Fibroblast of lung (primary cell): ENCODE measurements around the gene CDS2. TPM values are rescaled to one million over a fixed set of nuclear protein-coding genes. Genes with fewer than 3 reads are reported as not detected.

Source experiments
- DNase-seq, 2 donors: peaks; one replicate each; pipeline versions ENCODE4 v3.0.0 to v3.0.0-alpha.2; 2010; ENCODE audit warnings: low read depth in 2 of 2
- H2AFZ ChIP-seq: 2 replicates; pipeline ENCODE4 v1.5.1; 2012; ENCODE audit warnings: low read length, control low read depth, inconsistent platforms
- H3K27ac ChIP-seq: 2 replicates; pipeline ENCODE4 v1.5.1; 2011; ENCODE audit warnings: low read length, control low read depth; ENCODE audit not compliant: insufficient read depth
- H3K27me3 ChIP-seq: 2 replicates; pipeline ENCODE4 v1.5.1; 2011; ENCODE audit warnings: mild to moderate bottlenecking, low read length; ENCODE audit not compliant: control insufficient read depth, insufficient read depth
- H3K36me3 ChIP-seq: 2 replicates; pipeline ENCODE4 v1.5.1; 2011; ENCODE audit warnings: low read length; ENCODE audit not compliant: control insufficient read depth, insufficient read depth
- H3K4me1 ChIP-seq: 2 replicates; pipeline ENCODE4 v1.5.1; 2011; ENCODE audit warnings: low read length; ENCODE audit not compliant: control insufficient read depth, insufficient read depth; ENCODE audit errors: extremely low read depth
- H3K4me2 ChIP-seq: 2 replicates; pipeline ENCODE4 v1.5.1; 2011; ENCODE audit warnings: low read length, control low read depth; ENCODE audit not compliant: insufficient read depth; ENCODE audit errors: extremely low read depth
- H3K4me3 ChIP-seq, 4 experiments: fragments of 200-600 bp in 1 of 4; sonication (generic) in 1 of 4; replicated peaks in 1 of 4; 2 replicates each; pipeline ENCODE4 v1.5.1; 2011 to 2016; ENCODE audit warnings: low read length in 4 of 4, low read depth in 3 of 4, mild to moderate bottlenecking in 3 of 4, control low read depth in 2 of 4, inconsistent platforms in 1 of 4, mixed read lengths in 1 of 4; ENCODE audit not compliant: insufficient read depth in 1 of 4; ENCODE audit errors: control extremely low read depth in 1 of 4
- H3K79me2 ChIP-seq: 2 replicates; pipeline ENCODE4 v1.5.1; 2012; ENCODE audit warnings: mild to moderate bottlenecking, low read length, inconsistent platforms; ENCODE audit not compliant: control insufficient read depth, insufficient read depth
- H3K9ac ChIP-seq: 2 replicates; pipeline ENCODE4 v1.5.1; 2011; ENCODE audit warnings: mild to moderate bottlenecking, low read length, control low read depth; ENCODE audit not compliant: insufficient read depth
- H3K9me3 ChIP-seq: 2 replicates; pipeline ENCODE4 v1.5.1; 2012; ENCODE audit warnings: low read depth, low read length; ENCODE audit not compliant: control insufficient read depth, insufficient read depth
- H4K20me1 ChIP-seq: 2 replicates; pipeline ENCODE4 v1.5.1; 2011; ENCODE audit warnings: low read length; ENCODE audit not compliant: control insufficient read depth, insufficient read depth; ENCODE audit errors: extremely low read depth
- EZH2 ChIP-seq: IDR thresholded peaks from 2 replicates; pipeline ENCODE4 v1.5.1; 2012; ENCODE audit warnings: low read length, control low read depth, mild to moderate bottlenecking; ENCODE audit errors: missing control alignments
- polyA plus RNA-seq, 2 donors: library from polyadenylated mRNA; depleted of rRNA in 1 of 2; stranded (reverse) in 1 of 2; unstranded in 1 of 2; fragments of >200 nt; gene quantifications; 2 replicates each; pipeline ENCODE4 v1.2.1, GENCODE V29; 2011 to 2012; ENCODE audit warnings: missing spikeins in 1 of 2
- total RNA-seq: library from RNA; depleted of rRNA; stranded (reverse); fragments of >200 nt; gene quantifications from 2 replicates; pipeline ENCODE4 v1.2.1, GENCODE V29; 2014
- TF ChIP-seq, protein P1 (sequence below), 2 donors: IDR thresholded peaks in 1 of 2; conservative IDR thresholded peaks in 1 of 2; 1 replicate in 1 of 2; 2 replicates in 1 of 2; pipeline ENCODE4 v1.5.1; 2011 to 2012; ENCODE audit warnings: low read length in 2 of 2, control low read depth in 1 of 2, inconsistent platforms in 1 of 2, low read depth in 1 of 2, mild to moderate bottlenecking in 1 of 2

The CDS2 gene
- total and polyA plus RNA-seq, 2 donors (not counting 1 experiment from before 2014, with no cell fraction given) = 32.7 to 59.7 TPM

DNA sequence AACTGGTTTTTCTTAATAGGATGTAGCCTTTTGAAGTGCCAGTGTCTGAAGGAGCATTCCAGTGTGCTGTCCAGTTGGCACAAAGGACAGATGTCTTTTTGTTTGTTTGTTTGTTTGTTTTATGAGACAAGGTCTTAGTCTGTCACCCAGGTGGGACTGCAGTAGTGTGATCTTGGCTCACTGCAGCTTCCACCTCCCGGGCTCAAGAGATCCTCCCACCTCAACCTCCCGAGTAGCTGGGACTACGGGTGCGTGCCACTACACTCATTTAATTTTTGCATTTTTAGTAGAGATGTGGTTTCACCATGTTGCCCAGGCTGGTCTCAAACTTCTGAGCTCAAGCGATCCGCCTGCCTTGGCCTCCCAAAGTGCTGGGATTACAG, 27.7 kb downstream of the CDS2 start:
- Histone ChIP-seq H4K20me1 (no peaks in the 10 kb centered on the region), H3K79me2 (peaks cover 38% of the 10 kb centered on the region), H3K4me3 (no peak overlapping the region), H3K27ac (no peak overlapping the region), H3K4me1 (peaks cover 22% of the 10 kb centered on the region), H3K36me3 (no peaks in the 10 kb centered on the region), H3K9ac (no peak overlapping the region), H3K9me3 (no peaks in the 10 kb centered on the region), H3K27me3 (no peaks in the 10 kb centered on the region), H2AFZ (no peak overlapping the region), H3K4me2 (no peak overlapping the region)
- no peak for DNase-seq
- TF ChIP-seq, protein P1, sequence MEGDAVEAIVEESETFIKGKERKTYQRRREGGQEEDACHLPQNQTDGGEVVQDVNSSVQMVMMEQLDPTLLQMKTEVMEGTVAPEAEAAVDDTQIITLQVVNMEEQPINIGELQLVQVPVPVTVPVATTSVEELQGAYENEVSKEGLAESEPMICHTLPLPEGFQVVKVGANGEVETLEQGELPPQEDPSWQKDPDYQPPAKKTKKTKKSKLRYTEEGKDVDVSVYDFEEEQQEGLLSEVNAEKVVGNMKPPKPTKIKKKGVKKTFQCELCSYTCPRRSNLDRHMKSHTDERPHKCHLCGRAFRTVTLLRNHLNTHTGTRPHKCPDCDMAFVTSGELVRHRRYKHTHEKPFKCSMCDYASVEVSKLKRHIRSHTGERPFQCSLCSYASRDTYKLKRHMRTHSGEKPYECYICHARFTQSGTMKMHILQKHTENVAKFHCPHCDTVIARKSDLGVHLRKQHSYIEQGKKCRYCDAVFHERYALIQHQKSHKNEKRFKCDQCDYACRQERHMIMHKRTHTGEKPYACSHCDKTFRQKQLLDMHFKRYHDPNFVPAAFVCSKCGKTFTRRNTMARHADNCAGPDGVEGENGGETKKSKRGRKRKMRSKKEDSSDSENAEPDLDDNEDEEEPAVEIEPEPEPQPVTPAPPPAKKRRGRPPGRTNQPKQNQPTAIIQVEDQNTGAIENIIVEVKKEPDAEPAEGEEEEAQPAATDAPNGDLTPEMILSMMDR (conservative IDR thresholded peaks at IDR 0.05 in 1 of 2, IDR thresholded peaks at IDR 0.05 in 1 of 2; ENCODE audit: low read depth in 1 of 2, low read length in 2 of 2) = no peak
- no peak for TF ChIP-seq EZH2

DNA sequence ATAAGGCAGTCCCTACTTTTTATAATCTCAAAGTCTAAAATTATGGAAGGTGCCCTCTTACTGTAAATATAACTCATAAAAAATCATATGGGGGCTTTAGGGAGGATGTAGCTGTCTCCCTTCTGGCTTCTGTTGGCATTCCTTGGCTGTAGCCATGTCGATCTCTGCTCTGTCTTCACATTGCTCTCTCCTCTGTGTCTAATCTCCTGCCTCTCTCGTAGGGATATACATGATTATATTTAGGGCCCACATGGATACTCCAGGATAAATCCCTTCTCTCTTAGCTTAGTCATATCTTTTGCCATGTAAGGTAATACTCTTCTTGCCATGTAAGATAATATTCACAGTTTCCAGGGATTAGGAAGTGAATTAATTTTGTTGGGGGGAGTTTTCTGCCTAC, 28.6 kb downstream of the CDS2 start:
- no peak for DNase-seq
- no peaks in the 10 kb centered on the region for H4K20me1 ChIP-seq

DNA sequence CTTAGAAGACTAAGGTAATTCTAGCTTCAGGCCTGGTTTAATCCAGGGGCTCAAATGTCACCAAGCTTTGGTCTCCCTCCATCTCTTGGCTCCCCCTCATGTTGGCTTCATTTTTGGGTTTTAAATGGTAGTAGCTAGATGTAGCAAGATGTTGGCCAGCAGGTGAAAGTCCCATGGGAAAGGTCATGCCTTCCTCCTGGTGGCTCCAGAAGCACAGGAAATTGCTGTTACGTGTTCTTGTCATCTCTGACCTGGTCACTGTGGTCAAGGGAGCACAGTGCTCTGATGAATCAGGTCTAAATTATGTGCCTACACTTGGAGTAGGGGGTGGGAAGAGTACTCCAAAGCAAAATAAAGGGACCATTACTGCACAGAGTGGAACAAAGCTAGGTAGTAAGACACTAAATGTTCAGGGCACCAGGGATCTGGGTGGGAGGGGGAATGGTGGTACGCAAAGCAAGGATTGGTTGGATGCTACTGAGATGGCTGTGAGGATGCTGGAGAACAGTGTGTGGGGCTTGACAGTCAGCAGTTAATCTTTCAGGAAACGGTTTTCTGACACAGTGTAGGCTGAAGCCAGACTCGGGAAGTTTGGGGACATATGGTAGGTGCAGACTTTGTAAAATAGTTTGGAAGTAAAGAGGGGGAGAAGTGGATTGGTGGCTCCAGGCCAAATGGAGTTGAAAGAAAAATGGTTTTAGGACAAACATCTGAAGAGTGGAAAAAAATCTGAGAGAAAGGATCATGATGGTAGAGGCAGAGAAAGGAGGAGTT, 30.1 kb downstream of the CDS2 start:
- Histone ChIP-seq H4K20me1 (no peaks in the 10 kb centered on the region), H3K4me2 (peak overlapping the region; percentile 66), H2AFZ (no peak overlapping the region), H3K79me2 (peaks cover 31% of the 10 kb centered on the region), H3K36me3 (no peaks in the 10 kb centered on the region), H3K9me3 (no peaks in the 10 kb centered on the region), H3K4me3 (no peak overlapping the region), H3K4me1 (peaks cover 14% of the 10 kb centered on the region), H3K27me3 (no peaks in the 10 kb centered on the region), H3K9ac (no peak overlapping the region), H3K27ac (peak overlapping the region; percentile 7)
- TF ChIP-seq EZH2 = no peak
- TF ChIP-seq, protein P1 (conservative IDR thresholded peaks at IDR 0.05 in 1 of 2, IDR thresholded peaks at IDR 0.05 in 1 of 2; ENCODE audit: low read depth in 1 of 2, low read length in 2 of 2) = no peak
- DNase-seq = peak; percentile 62 to 63

More for the DNA sequence above, 28.6 kb downstream of the CDS2 start:
- Histone ChIP-seq H3K4me3 (no peak overlapping the region), H3K4me1 (peaks cover 19% of the 10 kb centered on the region), H3K27me3 (no peaks in the 10 kb centered on the region), H3K9ac (no peak overlapping the region), H3K27ac (no peak overlapping the region), H3K36me3 (no peaks in the 10 kb centered on the region), H2AFZ (no peak overlapping the region), H3K4me2 (no peak overlapping the region), H3K9me3 (no peaks in the 10 kb centered on the region), H3K79me2 (peaks cover 32% of the 10 kb centered on the region)
- TF ChIP-seq, protein P1 (conservative IDR thresholded peaks at IDR 0.05 in 1 of 2, IDR thresholded peaks at IDR 0.05 in 1 of 2; ENCODE audit: low read depth in 1 of 2, low read length in 2 of 2) = no peak
- no peak for TF ChIP-seq EZH2
